Smooth muscle cell of the umbilical artery (primary cell): Measurements from ENCODE around the gene RO60. TPM values are rescaled to one million over a fixed set of nuclear protein-coding genes. Genes with fewer than 3 reads are reported as not detected.

ENCODE experiments used
- total RNA-seq: library from RNA; depleted of rRNA; stranded (reverse); fragments of >200 nt; gene quantifications from 2 replicates; pipeline ENCODE4 v1.2.3, GENCODE V29; 2014

The RO60 gene
- total RNA-seq, result 164 and 179 TPM in 2 replicates

GRCh38 chr1:193059282-193060114 is at the start of gene RO60, which contains the start of gene UCHL5:
Gene RO60, plus strand, starts transcription at chr1:193059612. Its CDS starts 9,443 bp downstream, at chr1:193069055.
Gene UCHL5, minus strand, starts transcription at chr1:193059360. Its CDS starts 100 bp downstream, at chr1:193059260.

GRCh38 chr1:193104907-193105820 is 45.8 kb downstream of the RO60 start, which contains the start of gene GLRX2:
Gene GLRX2, minus strand, starts transcription at chr1:193105414. Its CDS starts 32 bp downstream, at chr1:193105382.

Other genes with a start within 250 kb of the RO60 start
- gene UCHL5, start 252 bp upstream of the RO60 start, total RNA-seq, result 24.9 and 44.7 TPM in 2 replicates
- gene GLRX2, start 45.8 kb downstream of the RO60 start, total RNA-seq, result 8.6 and 14.9 TPM in 2 replicates
- gene CDC73, start 62.4 kb downstream of the RO60 start, total RNA-seq, result 27.6 and 40.2 TPM in 2 replicates
- 0.37 and 0.89 TPM in 2 replicates for gene B3GALT2, start 127.0 kb downstream of the RO60 start, total RNA-seq